ENCODE data around the gene MRTO4. TPM values are rescaled to one million over a fixed set of nuclear protein-coding genes. Genes with fewer than 3 reads are reported as not detected.
"Not testable (repeated sequence)": the region's sequence is repeated elsewhere in the genome, so short reads cannot be mapped to it uniquely, and the experiment has no call there.

Gene MRTO4
- total RNA-seq, 1 experiment from 2014 or later = 79.3 TPM

DNA sequence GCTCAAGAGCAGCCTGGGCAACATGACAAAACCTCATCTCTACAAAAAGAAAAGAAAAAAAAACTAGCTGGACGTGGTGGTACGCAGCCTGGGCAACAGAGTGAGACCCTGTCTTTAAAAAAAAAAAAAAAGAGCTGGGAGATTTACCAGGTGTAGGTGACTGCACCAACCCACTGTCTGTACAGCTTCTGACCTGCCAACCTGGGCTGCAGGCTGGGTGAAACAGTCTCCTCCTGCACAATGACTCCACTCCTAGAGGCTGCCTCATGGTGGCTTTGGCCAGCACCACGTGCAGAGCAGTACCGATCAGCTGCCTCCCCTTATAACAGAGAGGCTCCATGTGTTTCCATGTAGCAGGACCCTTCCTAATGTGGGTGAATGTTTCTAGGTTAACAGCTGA, 3.7 kb downstream of the MRTO4 start:
- Histone ChIP-seq H3K4me3 (replicated peaks in 1 of 2; ENCODE audit: low read depth in 1 of 2, low read length in 2 of 2) (no peak overlapping the region), H3K9me3 (ENCODE audit: control insufficient read depth in 1 of 2, insufficient read depth in 1 of 2, low read depth in 1 of 2, low read length in 2 of 2) (no peaks in the 10 kb centered on the region), H3K9me2 (ENCODE audit: insufficient read depth) (no peaks in the 10 kb centered on the region), H3K79me2 (ENCODE audit: insufficient read depth, low read length) (peaks cover 77% of the 10 kb centered on the region), H2AFZ (ENCODE audit: low read depth, low read length, poor library complexity, severe bottlenecking) (no peak overlapping the region), H3K9ac (ENCODE audit: low read length) (no peak overlapping the region), H3K27ac (ENCODE audit: low read depth, low read length) (no peak overlapping the region), H3K4me2 (ENCODE audit: low read length) (no peak overlapping the region), H3K36me3 (ENCODE audit: control insufficient read depth in 1 of 2, insufficient read depth in 2 of 2, low read length in 2 of 2) (peaks cover 15 to 58% of the 10 kb centered on the region in 2 experiments; a peak in 3 of 4 replicates), H3K4me1 (ENCODE audit: control insufficient read depth in 1 of 2, insufficient read depth in 2 of 2, low read length in 2 of 2) (peaks cover 11 to 27% of the 10 kb centered on the region in 2 experiments), H4K20me1 (ENCODE audit: insufficient read depth) (peaks cover 20% of the 10 kb centered on the region; the same call in 1 of the 2 replicates), H3K27me3 (ENCODE audit: insufficient read depth, low read length) (no peaks in the 10 kb centered on the region)
- no peak for TF ChIP-seq POLR2AphosphoS5 (IDR thresholded peaks at IDR 0.05; ENCODE audit: low read depth, low read length)
- no peak for TF ChIP-seq JUND (IDR thresholded peaks at IDR 0.05)
- no peak for TF ChIP-seq TCF7L2 (IDR thresholded peaks at IDR 0.05; ENCODE audit: borderline replicate concordance, extremely low read depth, insufficient read depth, insufficient read length)
- TF ChIP-seq, protein P1, sequence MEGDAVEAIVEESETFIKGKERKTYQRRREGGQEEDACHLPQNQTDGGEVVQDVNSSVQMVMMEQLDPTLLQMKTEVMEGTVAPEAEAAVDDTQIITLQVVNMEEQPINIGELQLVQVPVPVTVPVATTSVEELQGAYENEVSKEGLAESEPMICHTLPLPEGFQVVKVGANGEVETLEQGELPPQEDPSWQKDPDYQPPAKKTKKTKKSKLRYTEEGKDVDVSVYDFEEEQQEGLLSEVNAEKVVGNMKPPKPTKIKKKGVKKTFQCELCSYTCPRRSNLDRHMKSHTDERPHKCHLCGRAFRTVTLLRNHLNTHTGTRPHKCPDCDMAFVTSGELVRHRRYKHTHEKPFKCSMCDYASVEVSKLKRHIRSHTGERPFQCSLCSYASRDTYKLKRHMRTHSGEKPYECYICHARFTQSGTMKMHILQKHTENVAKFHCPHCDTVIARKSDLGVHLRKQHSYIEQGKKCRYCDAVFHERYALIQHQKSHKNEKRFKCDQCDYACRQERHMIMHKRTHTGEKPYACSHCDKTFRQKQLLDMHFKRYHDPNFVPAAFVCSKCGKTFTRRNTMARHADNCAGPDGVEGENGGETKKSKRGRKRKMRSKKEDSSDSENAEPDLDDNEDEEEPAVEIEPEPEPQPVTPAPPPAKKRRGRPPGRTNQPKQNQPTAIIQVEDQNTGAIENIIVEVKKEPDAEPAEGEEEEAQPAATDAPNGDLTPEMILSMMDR (IDR thresholded peaks at IDR 0.05 in 2 of 3, conservative IDR thresholded peaks at IDR 0.05 in 1 of 3; ENCODE audit: borderline replicate concordance in 1 of 3, insufficient read depth in 1 of 3, low read depth in 2 of 3, low read length in 2 of 3) = no peak
- TF ChIP-seq ELF1 (IDR thresholded peaks at IDR 0.05; ENCODE audit: borderline replicate concordance, low read depth) = no peak
- TF ChIP-seq SRF (IDR thresholded peaks at IDR 0.05; ENCODE audit: low read depth) = no peak
- TF ChIP-seq SIN3A (IDR thresholded peaks at IDR 0.05; ENCODE audit: low read depth) = no peak
- TF ChIP-seq EZH2 (IDR thresholded peaks at IDR 0.05) = no peak
- TF ChIP-seq FOSL1 (IDR thresholded peaks at IDR 0.05; ENCODE audit: low read depth) = no peak
- ChIA-PET POLR2A (no interaction called here), RAD21 (ENCODE audit: low non-redundant PET in 1 of 2, low total read pairs in 2 of 2, uncharacterized antibody in 2 of 2, unreplicated experiment in 2 of 2) (no interaction called here), CTCF (no interaction called here)
- no TSS peak for BruUV-seq (replicated peaks)
- intact Hi-C loops (cut with micrococcal nuclease) = no loop called here
- ATAC-seq (no peak), DNase-seq (ENCODE audit: low read depth, low spot score) (no peak)

DNA sequence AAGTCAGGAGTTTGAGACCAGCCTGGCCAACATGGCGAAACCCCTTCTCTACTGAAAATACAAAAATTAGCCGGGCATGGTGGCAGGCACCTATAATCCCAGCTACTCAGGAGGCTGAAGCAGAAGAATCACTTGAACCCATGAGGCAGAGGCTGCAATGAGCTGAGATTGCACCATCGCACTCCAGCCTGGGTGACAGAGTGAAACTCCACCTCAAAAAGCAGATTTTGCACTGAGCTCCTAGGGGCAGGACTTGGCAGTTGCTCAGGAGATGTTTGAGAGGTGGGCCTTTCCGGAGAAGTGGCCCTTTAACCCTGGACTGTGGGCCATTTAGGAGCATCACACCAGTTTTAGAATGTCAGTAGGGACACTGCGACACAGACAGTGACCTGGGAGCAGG, 4.7 kb downstream of the MRTO4 start:
- H3K4me3 ChIP-seq (replicated peaks in 1 of 2; ENCODE audit: low read depth in 1 of 2, low read length in 2 of 2); BruUV-seq (replicated peaks); H3K27ac ChIP-seq (ENCODE audit: low read depth, low read length); H3K9me2 ChIP-seq (ENCODE audit: insufficient read depth); H3K9me3 ChIP-seq (ENCODE audit: control insufficient read depth in 1 of 2, insufficient read depth in 1 of 2, low read depth in 1 of 2, low read length in 2 of 2); H3K27me3 ChIP-seq (ENCODE audit: insufficient read depth, low read length); H3K9ac ChIP-seq (ENCODE audit: low read length); ATAC-seq; intact Hi-C loops (cut with micrococcal nuclease); RAD21 ChIA-PET (ENCODE audit: low non-redundant PET in 1 of 2, low total read pairs in 2 of 2, uncharacterized antibody in 2 of 2, unreplicated experiment in 2 of 2); H2AFZ ChIP-seq (ENCODE audit: low read depth, low read length, poor library complexity, severe bottlenecking); POLR2A ChIA-PET; CTCF ChIA-PET; DNase-seq (ENCODE audit: low read depth, low spot score); H3K4me2 ChIP-seq (ENCODE audit: low read length): not testable (repeated sequence)
- H4K20me1 ChIP-seq (ENCODE audit: insufficient read depth) = peaks cover 20% of the 10 kb centered on the region; the same call in 1 of the 2 replicates
- peaks cover 67% of the 10 kb centered on the region for H3K79me2 ChIP-seq (ENCODE audit: insufficient read depth, low read length)
- peaks cover 9 to 24% of the 10 kb centered on the region in 2 experiments for H3K4me1 ChIP-seq (ENCODE audit: control insufficient read depth in 1 of 2, insufficient read depth in 2 of 2, low read length in 2 of 2)
- peaks cover 15 to 58% of the 10 kb centered on the region in 2 experiments; a peak in 3 of 4 replicates for H3K36me3 ChIP-seq (ENCODE audit: control insufficient read depth in 1 of 2, insufficient read depth in 2 of 2, low read length in 2 of 2)
